K562 treated with DMSO at 1 percent for 4 hours (cell line): ENCODE measurements around the gene LIN52. TPM values are rescaled to one million over a fixed set of nuclear protein-coding genes. Genes with fewer than 3 reads are reported as not detected.

Source experiments
- total RNA-seq: library from RNA; unstranded; fragments of 300-600 nt; gene quantifications from 2 replicates; pipeline ENCODE4 v1.2.3, GENCODE V29; 2022; ENCODE audit not compliant: insufficient read depth

LIN52 gene
- total RNA-seq: 6.0 and 8.0 TPM in 2 replicates

GRCh38 chr14:74084277-74085046 is at the start of gene LIN52, which contains the start of gene ALDH6A1:
TSS of gene LIN52 (plus strand) at chr14:74084956. CDS start at chr14:74084975, 19 bp downstream.
TSS of gene ALDH6A1 (minus strand) at chr14:74084453. CDS start at chr14:74084394, 59 bp downstream.

GRCh38 chr14:74238974-74239847 is 154.5 kb downstream of the LIN52 start, which contains the start of gene VSX2:
TSS of gene VSX2 (plus strand) at chr14:74239449. CDS start at chr14:74239562, 113 bp downstream.

Other genes with a start within 250 kb of the LIN52 start
- 4.1 and 5.8 TPM in 2 replicates for gene PTGR2, start 233.1 kb upstream of the LIN52 start, total RNA-seq
- 21.8 and 25.1 TPM in 2 replicates for gene ZNF410, start 198.1 kb upstream of the LIN52 start, total RNA-seq
- 1.4 TPM in 2 replicates for gene FAM161B, start 134.9 kb upstream of the LIN52 start, total RNA-seq
- 11.6 and 12.0 TPM in 2 replicates for gene COQ6, start 134.7 kb upstream of the LIN52 start, total RNA-seq
- 5.5 and 5.8 TPM in 2 replicates for gene ENTPD5, start 65.7 kb upstream of the LIN52 start, total RNA-seq
- gene BBOF1, start 65.6 kb upstream of the LIN52 start, total RNA-seq: 1.5 and 3.3 TPM in 2 replicates
- gene ALDH6A1, start 503 bp upstream of the LIN52 start, total RNA-seq: 1.3 and 3.5 TPM in 2 replicates
- not detected in 2 replicates for gene VSX2, start 154.5 kb downstream of the LIN52 start, total RNA-seq
- 13.2 and 19.8 TPM in 2 replicates for gene ABCD4, start 218.0 kb downstream of the LIN52 start, total RNA-seq